SKM-1 (cell line): ENCODE data around the gene HOXA7.

ENCODE experiments used
- DNase-seq: peaks from one replicate; lab custom pipeline; 2025; ENCODE audit not compliant: unreplicated experiment; lab: John Stamatoyannopoulos, UW

Gene HOXA7

GRCh38 chr7:27109466-27110185 is 46.8 kb downstream of the HOXA7 start:
- no peak for DNase-seq

- DNase-seq, result no peak
These were observed 47.9 kb downstream of the HOXA7 start for GRCh38 chr7:27108390-27109127.

- no peak for DNase-seq
These were observed 48.8 kb downstream of the HOXA7 start for GRCh38 chr7:27107391-27108381.

- DNase-seq, result no peak
These were observed 49.6 kb downstream of the HOXA7 start for GRCh38 chr7:27106901-27107240.

- DNase-seq, result no peak
These were observed 50.1 kb downstream of the HOXA7 start for GRCh38 chr7:27106181-27106900.

- DNase-seq, result no peak
These were observed 51.0 kb downstream of the HOXA7 start for GRCh38 chr7:27105301-27106031.

- no peak for DNase-seq
These were observed 52.0 kb downstream of the HOXA7 start for GRCh38 chr7:27104341-27105058.
